Measurements from ENCODE around the gene PLAGL2.

Gene PLAGL2

GRCh38 chr20:32231245-32231644, 23.7 kb upstream of the PLAGL2 start:
- DNase-seq = no peak

- no peak for DNase-seq
These were observed 23.2 kb upstream of the PLAGL2 start for GRCh38 chr20:32230707-32231106.

GRCh38 chr20:32229251-32229747, 21.8 kb upstream of the PLAGL2 start:
- no peak for DNase-seq

GRCh38 chr20:32227744-32228688, 20.5 kb upstream of the PLAGL2 start:
- DNase-seq = no peak

GRCh38 chr20:32227306-32227705, 19.8 kb upstream of the PLAGL2 start:
- DNase-seq = no peak

GRCh38 chr20:32226391-32226790, 18.8 kb upstream of the PLAGL2 start:
- no peak for DNase-seq

GRCh38 chr20:32224463-32224862, 16.9 kb upstream of the PLAGL2 start:
- DNase-seq = no peak

- no peak for DNase-seq
These were observed 10.8 kb upstream of the PLAGL2 start for GRCh38 chr20:32218156-32218900.

GRCh38 chr20:32216179-32217142, 8.9 kb upstream of the PLAGL2 start:
- no peak for DNase-seq

- no peak for DNase-seq
These were observed 8.2 kb upstream of the PLAGL2 start for GRCh38 chr20:32215729-32216128.

GRCh38 chr20:32215147-32215546, 7.6 kb upstream of the PLAGL2 start:
- no peak for DNase-seq

- no peak for DNase-seq
These were observed 6.3 kb upstream of the PLAGL2 start for GRCh38 chr20:32213870-32214269.

GRCh38 chr20:32209850-32210605, 2.5 kb upstream of the PLAGL2 start:
- DNase-seq = no peak

- no peak for DNase-seq
These were observed 1.1 kb upstream of the PLAGL2 start for GRCh38 chr20:32208499-32209154.

- DNase-seq = no peak
These were observed 550 bp downstream of the PLAGL2 start for GRCh38 chr20:32206760-32207625.

- DNase-seq = peak in 1 of 2 experiments; percentile 25
These were observed 1.4 kb downstream of the PLAGL2 start for GRCh38 chr20:32205843-32206759.

- no peak for DNase-seq
These were observed 2.3 kb downstream of the PLAGL2 start for GRCh38 chr20:32205110-32205842.
